IMR-90 (cell line): ENCODE data around the gene ANKRD33B. TPM values are rescaled to one million over a fixed set of nuclear protein-coding genes. Genes with fewer than 3 reads are reported as not detected.

Experiments
- ATAC-seq: fragments of 200-7000 bp; cut with Tn5 transposase; 2 replicates; pipeline ENCODE4 v1.9.1; 2020; ENCODE audit warnings: low read depth, mild to moderate bottlenecking, moderate library complexity
- BruUV-seq: library from RNA; stranded (reverse); fragments of 400-500 nt; replicated peaks from 2 replicates; lab custom pipeline; 2021; lab: Mats Ljungman, UMichigan
- CTCF ChIA-PET: fragments of 300-600 bp; formaldehyde crosslinking; extraction: SDS; loops from one replicate; lab custom pipeline; 2021; ENCODE audit warnings: antibody characterized with exemption; lab: Yijun Ruan, JAX
- POLR2A ChIA-PET: fragments of 300-600 bp; sonication (Branson Sonifier 250); formaldehyde crosslinking; loops from one replicate; lab custom pipeline; 2022; ENCODE audit warnings: antibody characterized with exemption; ENCODE audit not compliant: unreplicated experiment; lab: Charles Lee
- DNase-seq: peaks from one replicate; pipeline ENCODE4 v3.0.0; 2013
- H2AFZ ChIP-seq: replicated peaks from 2 replicates; pipeline ENCODE3; 2013; ENCODE audit warnings: low read length, mild to moderate bottlenecking; ENCODE audit not compliant: poor library complexity
- H2AK5ac ChIP-seq: 2 replicates; pipeline ENCODE4 v1.6.1; 2013; ENCODE audit warnings: low read depth, low read length, inconsistent platforms
- H2AK9ac ChIP-seq: replicated peaks from 2 replicates; pipeline ENCODE3; 2013; ENCODE audit warnings: mild to moderate bottlenecking, low read depth, low read length, moderate library complexity; ENCODE audit not compliant: poor library complexity
- H2BK120ac ChIP-seq: 2 replicates; pipeline ENCODE4 v1.6.1; 2013; ENCODE audit warnings: low read depth, low read length, inconsistent platforms
- H2BK15ac ChIP-seq: 3 replicates; pipeline ENCODE4 v1.6.1; 2013; ENCODE audit warnings: low read depth, low read length, inconsistent platforms
- H2BK20ac ChIP-seq: 2 replicates; pipeline ENCODE4 v1.6.1; 2013; ENCODE audit warnings: low read depth, mild to moderate bottlenecking, inconsistent platforms, low read length, moderate library complexity
- H2BK5ac ChIP-seq: 2 replicates; pipeline ENCODE4 v1.6.1; 2013; ENCODE audit warnings: mild to moderate bottlenecking, low read depth, low read length, inconsistent platforms; ENCODE audit not compliant: poor library complexity, severe bottlenecking
- H3K14ac ChIP-seq: replicated peaks from 2 replicates; pipeline ENCODE4 v1.6.1; 2013; ENCODE audit warnings: low read depth, low read length, inconsistent platforms
- H3K18ac ChIP-seq: 2 replicates; pipeline ENCODE4 v1.6.1; 2013; ENCODE audit warnings: low read depth, low read length, control low read depth
- H3K23ac ChIP-seq: 2 replicates; pipeline ENCODE4 v1.6.1; 2013; ENCODE audit warnings: low read depth, low read length, inconsistent platforms
- H3K27ac ChIP-seq: 2 replicates; pipeline ENCODE4 v1.5.1; 2013; ENCODE audit warnings: mild to moderate bottlenecking, control low read depth, low read length; ENCODE audit not compliant: insufficient read depth
- H3K27me3 ChIP-seq: 2 replicates; pipeline ENCODE4 v1.6.1; 2013; ENCODE audit warnings: low read length; ENCODE audit not compliant: control insufficient read depth, insufficient read depth
- H3K36me3 ChIP-seq: 2 replicates; pipeline ENCODE4 v1.6.1; 2013; ENCODE audit warnings: low read length, mixed read lengths; ENCODE audit not compliant: control insufficient read depth, insufficient read depth
- H3K4ac ChIP-seq: 2 replicates; pipeline ENCODE4 v1.6.1; 2013; ENCODE audit warnings: low read depth, low read length, inconsistent platforms
- H3K4me1 ChIP-seq: 2 replicates; pipeline ENCODE4 v1.6.1; 2013; ENCODE audit warnings: low read length, mixed read lengths; ENCODE audit not compliant: control insufficient read depth, insufficient read depth
- H3K4me2 ChIP-seq: 2 replicates; pipeline ENCODE4 v1.6.1; 2013; ENCODE audit warnings: low read depth, mild to moderate bottlenecking, control low read depth, low read length, moderate library complexity
- H3K4me3 ChIP-seq: 2 replicates; pipeline ENCODE4 v1.5.1; 2013; ENCODE audit warnings: low read depth, mild to moderate bottlenecking, control low read depth, low read length, moderate library complexity; ENCODE audit not compliant: insufficient read depth
- H3K56ac ChIP-seq: 2 replicates; pipeline ENCODE4 v1.6.1; 2013; ENCODE audit warnings: low read length, inconsistent platforms; ENCODE audit not compliant: insufficient read depth; ENCODE audit errors: extremely low read depth
- H3K79me1 ChIP-seq, 2 experiments: 2 replicates each; pipeline ENCODE4 v1.6.1; 2013; ENCODE audit warnings: low read length in 2 of 2, inconsistent platforms in 1 of 2, low read depth in 1 of 2
- H3K9ac ChIP-seq: 2 replicates; pipeline ENCODE4 v1.6.1; 2013; ENCODE audit warnings: low read depth, low read length, control low read depth
- H3K9me1 ChIP-seq: 2 replicates; pipeline ENCODE4 v1.6.1; 2013; ENCODE audit warnings: low read length, inconsistent platforms; ENCODE audit not compliant: insufficient read depth
- H3K9me3 ChIP-seq: 2 replicates; pipeline ENCODE4 v1.6.1; 2013; ENCODE audit warnings: low read length; ENCODE audit not compliant: control insufficient read depth, insufficient read depth
- H4K20me1 ChIP-seq: 2 replicates; pipeline ENCODE4 v1.6.1; 2013; ENCODE audit warnings: low read length, inconsistent platforms; ENCODE audit not compliant: insufficient read depth
- H4K5ac ChIP-seq: 2 replicates; pipeline ENCODE4 v1.6.1; 2013; ENCODE audit warnings: mild to moderate bottlenecking, low read depth, low read length, control low read depth
- H4K8ac ChIP-seq, 2 experiments: 2 replicates each; pipeline ENCODE4 v1.6.1; 2013; ENCODE audit warnings: low read depth in 2 of 2, low read length in 2 of 2, control low read depth in 1 of 2, inconsistent platforms in 1 of 2
- H4K91ac ChIP-seq: 2 replicates; pipeline ENCODE4 v1.6.1; 2013; ENCODE audit warnings: low read depth, low read length, inconsistent platforms; ENCODE audit not compliant: insufficient read depth
- BHLHE40 ChIP-seq: fragments of 150-350 bp; IDR thresholded peaks from 2 replicates; pipeline ENCODE4 v1.6.1; 2016; ENCODE audit warnings: mild to moderate bottlenecking, low read depth, low read length
- CEBPB ChIP-seq: IDR thresholded peaks from 2 replicates; pipeline ENCODE4 v1.6.1; 2012; ENCODE audit warnings: low read depth, low read length, improper control_type of control experiment
- CHD1 ChIP-seq: IDR thresholded peaks from 2 replicates; pipeline ENCODE4 v1.6.1; 2012; ENCODE audit warnings: low read depth, low read length, improper control_type of control experiment
- CTCF ChIP-seq: conservative IDR thresholded peaks from 2 replicates; pipeline ENCODE4 v1.5.1; 2012; ENCODE audit warnings: mild to moderate bottlenecking, low read depth, low read length, improper control_type of control experiment
- ELK1 ChIP-seq: fragments of 150-350 bp; IDR thresholded peaks from 2 replicates; pipeline ENCODE4 v1.6.1; 2016; ENCODE audit warnings: low read depth, mild to moderate bottlenecking, low read length, moderate library complexity, borderline replicate concordance
- FOS ChIP-seq: fragments of 150-350 bp; IDR thresholded peaks from 2 replicates; pipeline ENCODE4 v1.6.1; 2016; ENCODE audit warnings: low read depth, low read length
- MAFK ChIP-seq: IDR thresholded peaks from 2 replicates; pipeline ENCODE4 v1.6.1; 2012; ENCODE audit warnings: low read depth, low read length, improper control_type of control experiment
- NFE2L2 ChIP-seq: fragments of 150-350 bp; IDR thresholded peaks from 2 replicates; pipeline ENCODE4 v1.6.1; 2016; ENCODE audit warnings: low read depth, mild to moderate bottlenecking, low read length
- RAD21 ChIP-seq: IDR thresholded peaks from 2 replicates; pipeline ENCODE4 v1.6.1; 2012; ENCODE audit warnings: low read length, improper control_type of control experiment
- SMC3 ChIP-seq: fragments of 150-350 bp; IDR thresholded peaks from 2 replicates; pipeline ENCODE4 v1.6.1; 2016; ENCODE audit warnings: low read depth, mild to moderate bottlenecking, antibody characterized with exemption, low read length, moderate library complexity
- WGBS, 2 experiments: methylation state at CpG; one replicate each; pipeline versions ENCODE4 v1.1.5 to v1.1.7; 2013; ENCODE audit warnings: missing lambda C conversion rate in 2 of 2; ENCODE audit not compliant: insufficient read length in 1 of 2; ENCODE audit errors: extremely low coverage in 2 of 2; 5-methylcytosine and 5-hydroxymethylcytosine counted together
- dilution Hi-C: fragments of 300-500 bp; cut with HindIII; formaldehyde crosslinking; loops from one replicate; pipeline ENCODE4 v1.14.3; 2018; ENCODE audit warnings: low sequenced_read_pairs; ENCODE audit not compliant: unreplicated experiment
- in situ Hi-C: fragments of 300-500 bp; cut with MboI; formaldehyde crosslinking; loops from 3 replicates; pipeline ENCODE4 v1.14.3; 2019; ENCODE audit warnings: low sequenced_read_pairs, inconsistent platforms, mixed read lengths
- intact Hi-C: fragments of 100-400 bp; cut with micrococcal nuclease; formaldehyde crosslinking; loops from 2 replicates; pipeline ENCODE4 v1.10.0; 2022
- polyA plus RNA-seq, 3 experiments: library from polyadenylated mRNA; depleted of rRNA; stranded (reverse); fragments of >200 nt; gene quantifications; 2 replicates each; pipeline ENCODE4 v1.2.3, GENCODE V29; 2012; ENCODE audit warnings: low replicate concordance in 1 of 3
- total RNA-seq: library from RNA; depleted of rRNA; stranded (reverse); fragments of >200 nt; gene quantifications from 2 replicates; pipeline ENCODE4 v1.2.3, GENCODE V29; 2012

Gene ANKRD33B
- total and polyA plus RNA-seq, 2 of the 4 experiments (the other 2 are of a cell fraction), result 2.5 to 3.3 TPM

GRCh38 chr5:10584714-10585517 is 21.0 kb downstream of the ANKRD33B start:
- dilution Hi-C loops, result no loop called here
- H2BK15ac ChIP-seq, result no peak overlapping the region
- no peak overlapping the region for H3K4me3 ChIP-seq
- H3K4me2 ChIP-seq, result no peak overlapping the region
- DNase-seq, result no peak
- H2BK120ac ChIP-seq, result no peak overlapping the region
- peaks cover 7% of the 10 kb centered on the region; the same call in 1 of the 2 replicates for H3K4me1 ChIP-seq
- H2AFZ ChIP-seq, result no peak overlapping the region
- intact Hi-C loops, result no loop called here
- POLR2A ChIA-PET, result no interaction called here
- peaks cover 27 to 81% of the 10 kb centered on the region in 2 experiments for H3K79me1 ChIP-seq
- H2AK5ac ChIP-seq, result no peak overlapping the region
- no peaks in the 10 kb centered on the region for H3K9me3 ChIP-seq
- no peak overlapping the region for H3K18ac ChIP-seq
- no peak overlapping the region for H2BK20ac ChIP-seq
- no peak overlapping the region for H3K56ac ChIP-seq
- no peak for TF ChIP-seq BHLHE40
- no peak for TF ChIP-seq CTCF
- TF ChIP-seq RAD21, result no peak
- no peak for TF ChIP-seq NFE2L2
- no peak for TF ChIP-seq SMC3
- TF ChIP-seq ELK1, result no peak
- no peak for TF ChIP-seq FOS
- no peak for TF ChIP-seq CHD1
- TF ChIP-seq CEBPB, result no peak
- TF ChIP-seq MAFK, result no peak
- H4K8ac ChIP-seq, result no peak overlapping the region
- peaks cover 19% of the 10 kb centered on the region for H3K9me1 ChIP-seq
- H4K91ac ChIP-seq, result no peak overlapping the region
- in situ Hi-C loops, result no loop called here
- no peak overlapping the region for H3K27ac ChIP-seq
- no peak overlapping the region for H3K23ac ChIP-seq
- no TSS peak for BruUV-seq
- H4K20me1 ChIP-seq, result peaks cover 64% of the 10 kb centered on the region
- H3K4ac ChIP-seq, result no peak overlapping the region
- H3K14ac ChIP-seq, result no peak overlapping the region
- no peak for ATAC-seq
- WGBS, 2 experiments, result 98% methylated on average over 5 of the region's 8 CpGs; no CpG with 5 or more reads in 1 of the 2 experiments
- CTCF ChIA-PET, result interaction anchor here (0.6 kb wide), 1 partner anchor 76 kb away, joined by 3 read pairs; no protein-coding TSS in a partner anchor
- H2BK5ac ChIP-seq, result no peak overlapping the region
- no peak overlapping the region for H4K5ac ChIP-seq
- peaks cover 5% of the 10 kb centered on the region; the same call in 1 of the 2 replicates for H3K36me3 ChIP-seq
- H2AK9ac ChIP-seq, result no peak overlapping the region
- no peaks in the 10 kb centered on the region for H3K27me3 ChIP-seq
- H3K9ac ChIP-seq, result no peak overlapping the region
